Measurements from ENCODE around the gene SDK1. TPM values are rescaled to one million over a fixed set of nuclear protein-coding genes. Genes with fewer than 3 reads are reported as not detected.

SDK1 gene
- total and polyA plus RNA-seq, 4 donors: 0.12 to 0.47 (median 0.36) TPM

- H3K4me3 ChIP-seq (ENCODE audit: low read depth in 1 of 3, low read length in 3 of 3): no peak overlapping the region
- no peak overlapping the region for H3K27ac ChIP-seq (ENCODE audit: low read depth in 1 of 2, low read length in 2 of 2)
- no peak overlapping the region for H3K9ac ChIP-seq (ENCODE audit: low read depth in 1 of 2, low read length in 2 of 2)
- H3K36me3 ChIP-seq (ENCODE audit: control insufficient read depth in 4 of 4, insufficient read depth in 3 of 4, low read depth in 1 of 4, low read length in 3 of 4): no peaks in the 10 kb centered on the region
- H3K9me3 ChIP-seq (ENCODE audit: control insufficient read depth in 4 of 4, low read length in 3 of 4): peaks cover 0 to 3% (median under 1%) of the 10 kb centered on the region in 4 donors
- no peaks in the 10 kb centered on the region for H3K4me1 ChIP-seq (ENCODE audit: control insufficient read depth in 4 of 4, insufficient read depth in 4 of 4, low read length in 3 of 4)
- DNase-seq (ENCODE audit: low spot score): no peak
- 89% methylated on average over 14 of the region's 14 CpGs for WGBS
- no peak for TF ChIP-seq HNF4A (conservative IDR thresholded peaks at IDR 0.05)
- TF ChIP-seq RXRA (IDR thresholded peaks at IDR 0.05): no peak
- no peak for TF ChIP-seq ZBTB33 (IDR thresholded peaks at IDR 0.05)
- TF ChIP-seq YY1 (IDR thresholded peaks at IDR 0.05): no peak
- no peak for TF ChIP-seq HNF4G (IDR thresholded peaks at IDR 0.05)
- no peak for TF ChIP-seq MAX (IDR thresholded peaks at IDR 0.05)
- no peak for TF ChIP-seq FOXA2 (IDR thresholded peaks at IDR 0.05)
- TF ChIP-seq ATF3 (IDR thresholded peaks at IDR 0.05): no peak
- TF ChIP-seq JUND (IDR thresholded peaks at IDR 0.05): no peak
- TF ChIP-seq RAD21 (IDR thresholded peaks at IDR 0.05): no peak
- TF ChIP-seq NR2F2 (IDR thresholded peaks at IDR 0.05): no peak
- no peak for TF ChIP-seq REST (IDR thresholded peaks at IDR 0.05)
- no peak for TF ChIP-seq GABPA (IDR thresholded peaks at IDR 0.05 in 1 of 2, conservative IDR thresholded peaks at IDR 0.05 in 1 of 2)
- no peak for TF ChIP-seq CTCF (IDR thresholded peaks at IDR 0.05; ENCODE audit: low read depth, low read length, missing input control)
- no peaks in the 10 kb centered on the region for H3K27me3 ChIP-seq (ENCODE audit: control insufficient read depth in 4 of 4, insufficient read depth in 4 of 4, low read length in 3 of 4)
These were observed 981.6 kb downstream of the SDK1 start for GRCh38 chr7:4282434-4283223.

- H3K4me3 ChIP-seq (ENCODE audit: low read depth in 1 of 3, low read length in 3 of 3): no peak overlapping the region
- no peak for DNase-seq (ENCODE audit: low spot score)
These were observed 985.3 kb downstream of the SDK1 start for GRCh38 chr7:4286351-4286750.

More at GRCh38 chr7:4286351-4286750, 985.3 kb downstream of the SDK1 start:
- Histone ChIP-seq H3K9me3 (ENCODE audit: control insufficient read depth in 4 of 4, low read length in 3 of 4) (no peaks in the 10 kb centered on the region), H3K9ac (ENCODE audit: low read depth in 1 of 2, low read length in 2 of 2) (no peak overlapping the region), H3K27ac (ENCODE audit: low read depth in 1 of 2, low read length in 2 of 2) (no peak overlapping the region), H3K36me3 (ENCODE audit: control insufficient read depth in 4 of 4, insufficient read depth in 3 of 4, low read depth in 1 of 4, low read length in 3 of 4) (no peaks in the 10 kb centered on the region), H3K27me3 (ENCODE audit: control insufficient read depth in 4 of 4, insufficient read depth in 4 of 4, low read length in 3 of 4) (peaks cover 0 to 2% (median 0%) of the 10 kb centered on the region in 4 donors), H3K4me1 (ENCODE audit: control insufficient read depth in 4 of 4, insufficient read depth in 4 of 4, low read length in 3 of 4) (no peaks in the 10 kb centered on the region)
- WGBS: 76% methylated on average over 9 of the region's 9 CpGs
- no peak for TF ChIP-seq YY1 (IDR thresholded peaks at IDR 0.05)
- TF ChIP-seq FOXA2 (IDR thresholded peaks at IDR 0.05): no peak
- TF ChIP-seq CTCF (IDR thresholded peaks at IDR 0.05; ENCODE audit: low read depth, low read length, missing input control): no peak
- no peak for TF ChIP-seq HNF4G (IDR thresholded peaks at IDR 0.05)
- no peak for TF ChIP-seq RXRA (IDR thresholded peaks at IDR 0.05)
- TF ChIP-seq JUND (IDR thresholded peaks at IDR 0.05): no peak

Measured in liver (tissue), 9 donors.